Kidney (tissue), 14 donors: ENCODE measurements around the gene PSME4. TPM values are rescaled to one million over a fixed set of nuclear protein-coding genes. Genes with fewer than 3 reads are reported as not detected.
A peak's percentile ranks its signal among the peaks of the same experiment; 100 is the strongest.

Source experiments
- DNase-seq, 5 donors: peaks; one replicate each; pipeline ENCODE4 v3.0.0-alpha.2; 2013 to 2020
- FAIRE-seq: peaks from 2 replicates; lab custom pipeline; 2012; peaks lifted over from hg19 to GRCh38; lab: Jason Lieb, UNC
- H3K27ac ChIP-seq, 2 donors: one replicate each; pipeline ENCODE4 v1.7.0; 2013; ENCODE audit warnings: low read depth in 2 of 2, low read length in 2 of 2, inconsistent platforms in 1 of 2
- H3K27me3 ChIP-seq: one replicate; pipeline ENCODE4 v1.7.1; 2013; ENCODE audit warnings: low read length, inconsistent platforms; ENCODE audit not compliant: control insufficient read depth, insufficient read depth
- H3K36me3 ChIP-seq, 3 donors: one replicate each; pipeline versions ENCODE4 v1.7.0 to v1.7.1; 2013; ENCODE audit warnings: low read length in 3 of 3, control low read depth in 1 of 3, inconsistent platforms in 1 of 3; ENCODE audit not compliant: insufficient read depth in 3 of 3, control insufficient read depth in 2 of 3
- H3K4me1 ChIP-seq, 3 donors: one replicate each; pipeline versions ENCODE4 v1.7.0 to v1.7.1; 2013; ENCODE audit warnings: low read length in 3 of 3, inconsistent platforms in 1 of 3, low read depth in 1 of 3; ENCODE audit not compliant: control insufficient read depth in 2 of 3, insufficient read depth in 2 of 3
- H3K4me3 ChIP-seq, 3 donors: one replicate each; pipeline versions ENCODE4 v1.7.0 to v1.8.1; 2013; ENCODE audit warnings: low read length in 3 of 3, control low read depth in 1 of 3, inconsistent platforms in 1 of 3
- H3K9ac ChIP-seq, 3 donors: one replicate each; pipeline versions ENCODE4 v1.7.0 to v1.7.1; 2013; ENCODE audit warnings: low read length in 3 of 3, control low read depth in 1 of 3, inconsistent platforms in 1 of 3
- H3K9me3 ChIP-seq, 3 donors: one replicate each; pipeline versions ENCODE4 v1.7.0 to v1.7.1; 2013; ENCODE audit warnings: low read length in 3 of 3, control low read depth in 1 of 3, inconsistent platforms in 1 of 3; ENCODE audit not compliant: control insufficient read depth in 2 of 3, insufficient read depth in 1 of 3
- CTCF ChIP-seq: IDR thresholded peaks from 3 replicates; pipeline ENCODE4 v1.5.1; 2012; ENCODE audit warnings: mild to moderate bottlenecking, moderate library complexity, borderline replicate concordance; ENCODE audit not compliant: insufficient read depth; ENCODE audit errors: extremely low read depth
- intact Hi-C: fragments of 100-400 bp; cut with DNase I; formaldehyde crosslinking; loops from one replicate; pipeline ENCODE4 v1.11.1; 2022
- polyA plus RNA-seq: library from polyadenylated mRNA; stranded (reverse); fragments of 350-450 nt; fragmentation: Illumina TruSeq; extraction: RNeasy Lipid Tissue Mini Kit (QIAGEN cat#74804); gene quantifications from one replicate; pipeline ENCODE4 v1.2.3, GENCODE V29; 2014; ENCODE audit warnings: low read depth, low replicate concordance; ENCODE audit not compliant: insufficient read depth
- total RNA-seq: library from RNA; stranded (reverse); fragmentation: NEBNext Ultra II Directional; extraction: Animal tissue kit (Norgen Biotek cat#: 25700); gene quantifications from one replicate; pipeline ENCODE4 v1.2.1, GENCODE V29; 2021
- donor health status: control.
- donor health status: control.
- donor health status: control.
- donor health status: control.
- donor health status: control.
- donor health status: DM: yes; HTN: yes; CAD: no.
- donor health status: Normal renal cell carcinoma (clear cell type).

The PSME4 gene
- total and polyA plus RNA-seq, 2 donors from 2014 or later = 23.4 to 41.7 TPM

GRCh38 chr2:53945538-53945937 lies 25.3 kb downstream of the PSME4 start:
- no peak overlapping the region for H3K27ac ChIP-seq
- H3K4me1 ChIP-seq = peaks cover 0 to 2% (median 0%) of the 10 kb centered on the region in 3 donors
- DNase-seq (no peak), FAIRE-seq (peak; percentile 58)
- no peaks in the 10 kb centered on the region for H3K27me3 ChIP-seq
- no peak for TF ChIP-seq CTCF
- no peak overlapping the region for H3K9ac ChIP-seq
- no peak overlapping the region for H3K4me3 ChIP-seq
- H3K9me3 ChIP-seq = no peaks in the 10 kb centered on the region
- peaks cover 0 to 10% (median 6%) of the 10 kb centered on the region in 3 donors for H3K36me3 ChIP-seq
- intact Hi-C loops = no loop called here

GRCh38 chr2:53944542-53944941 lies 26.3 kb downstream of the PSME4 start:
- Histone ChIP-seq H3K9me3 (no peaks in the 10 kb centered on the region), H3K4me1 (peaks cover 0 to 2% (median 0%) of the 10 kb centered on the region in 3 donors), H3K36me3 (peaks cover 0 to 10% (median 6%) of the 10 kb centered on the region in 3 donors), H3K27ac (no peak overlapping the region), H3K9ac (no peak overlapping the region), H3K27me3 (no peaks in the 10 kb centered on the region), H3K4me3 (no peak overlapping the region)
- DNase-seq (no peak), FAIRE-seq (no peak)
- no peak for TF ChIP-seq CTCF
- intact Hi-C loops = no loop called here

- no peak overlapping the region for H3K27ac ChIP-seq
These were observed 28.5 kb downstream of the PSME4 start for GRCh38 chr2:53942280-53942679.

More at GRCh38 chr2:53942280-53942679, 28.5 kb downstream of the PSME4 start:
- peaks cover 0 to 14% (median 6%) of the 10 kb centered on the region in 3 donors for H3K36me3 ChIP-seq
- no peaks in the 10 kb centered on the region for H3K27me3 ChIP-seq
- intact Hi-C loops = no loop called here
- no peak for TF ChIP-seq CTCF
- H3K9me3 ChIP-seq = no peaks in the 10 kb centered on the region
- FAIRE-seq (no peak), DNase-seq (no peak)
- no peak overlapping the region for H3K9ac ChIP-seq
- H3K4me3 ChIP-seq = no peak overlapping the region
- peaks cover 0 to 2% (median 0%) of the 10 kb centered on the region in 3 donors for H3K4me1 ChIP-seq
